ENCODE data around the gene CKAP4. TPM values are rescaled to one million over a fixed set of nuclear protein-coding genes. Genes with fewer than 3 reads are reported as not detected.

The CKAP4 gene
- total and polyA plus RNA-seq, 2 of the 13 experiments (the other 11 are each of a cell fraction or from before 2014, with no cell fraction given): 39.2 to 70.2 TPM

GRCh38 chr12:106282457-106283097 lies 34.8 kb upstream of the CKAP4 start (continued):
- TF ChIP-seq NFAT5 (CRISPR knock-in tag; IDR thresholded peaks at IDR 0.05) (no peak), ZMYM4 (CRISPR knock-in tag; IDR thresholded peaks at IDR 0.05) (peak; percentile 56; the same call in 1 of the 2 replicates), ZFP1 (CRISPR knock-in tag; IDR thresholded peaks at IDR 0.05) (no peak; the same call in 1 of the 2 replicates), ATF4 (CRISPR knock-in tag; IDR thresholded peaks at IDR 0.05) (peak in 1 of 2 experiments; percentile 73; a peak in 1 of 4 replicates), SOX6 (IDR thresholded peaks at IDR 0.05) (no peak), SOX6 (CRISPR knock-in tag; IDR thresholded peaks at IDR 0.05) (peak; percentile 99), KLF11 (CRISPR knock-in tag; IDR thresholded peaks at IDR 0.05) (no peak), ZNF280D (CRISPR knock-in tag; IDR thresholded peaks at IDR 0.05) (no peak), RERE (CRISPR knock-in tag; IDR thresholded peaks at IDR 0.05; ENCODE audit: low read depth) (peak; percentile 97), MEIS2 (CRISPR knock-in tag; IDR thresholded peaks at IDR 0.05) (peak; percentile 75), NCOA2 (CRISPR knock-in tag; IDR thresholded peaks at IDR 0.05) (peak; percentile 90), ZNF710 (CRISPR knock-in tag; IDR thresholded peaks at IDR 0.05; ENCODE audit: borderline replicate concordance) (peak; percentile 79; the same call in 1 of the 2 replicates)

All from HepG2 (cell line).